Keratinocyte (primary cell): ENCODE results near the gene JMJD7. TPM values are rescaled to one million over a fixed set of nuclear protein-coding genes. Genes with fewer than 3 reads are reported as not detected.

Experiments used
- DNase-seq: peaks from one replicate; pipeline ENCODE4 v3.0.0-alpha.2; 2011; ENCODE audit warnings: low read depth, missing footprints, low spot score
- FAIRE-seq: peaks from 2 replicates; lab custom pipeline; 2011; peaks lifted over from hg19 to GRCh38; lab: Jason Lieb, UNC
- H2AFZ ChIP-seq: 2 replicates; pipeline ENCODE4 v1.6.0; 2012; ENCODE audit warnings: low read length, control low read depth, inconsistent platforms; ENCODE audit not compliant: control insufficient read depth
- H3K27ac ChIP-seq: 2 replicates; pipeline ENCODE4 v1.5.1; 2011; ENCODE audit warnings: low read length; ENCODE audit not compliant: control insufficient read depth, insufficient read depth
- H3K27me3 ChIP-seq: 3 replicates; pipeline ENCODE4 v1.6.0; 2011; ENCODE audit warnings: low read length; ENCODE audit not compliant: control insufficient read depth, insufficient read depth; ENCODE audit errors: extremely low read depth
- H3K36me3 ChIP-seq, 2 experiments: 2 replicates in 1 of 2; 3 replicates in 1 of 2; pipeline ENCODE4 v1.5.1; 2011; ENCODE audit warnings: low read length in 2 of 2, mild to moderate bottlenecking in 1 of 2; ENCODE audit not compliant: control insufficient read depth in 2 of 2, insufficient read depth in 2 of 2; ENCODE audit errors: extremely low read depth in 1 of 2
- H3K4me1 ChIP-seq: 3 replicates; pipeline ENCODE4 v1.5.1; 2011; ENCODE audit warnings: low read length; ENCODE audit not compliant: control insufficient read depth, insufficient read depth; ENCODE audit errors: extremely low read depth
- H3K4me2 ChIP-seq: 3 replicates; pipeline ENCODE4 v1.6.0; 2011; ENCODE audit warnings: low read depth, low read length; ENCODE audit not compliant: control insufficient read depth, insufficient read depth; ENCODE audit errors: extremely low read depth
- H3K4me3 ChIP-seq, 3 experiments: fragments of 200-600 bp in 1 of 3; sonication (generic) in 1 of 3; 2 replicates in 2 of 3; 3 replicates in 1 of 3; pipeline ENCODE4 v1.5.1; 2011 to 2016; ENCODE audit warnings: low read length in 3 of 3, mild to moderate bottlenecking in 3 of 3, control low read depth in 2 of 3, inconsistent platforms in 1 of 3, low read depth in 1 of 3, mixed read lengths in 1 of 3, mixed run types in 1 of 3, moderate library complexity in 1 of 3; ENCODE audit not compliant: control insufficient read depth in 2 of 3, insufficient read depth in 2 of 3; ENCODE audit errors: extremely low read depth in 1 of 3
- H3K79me2 ChIP-seq: 2 replicates; pipeline ENCODE4 v1.6.0; 2012; ENCODE audit warnings: low read length; ENCODE audit not compliant: control insufficient read depth, insufficient read depth
- H3K9ac ChIP-seq: 3 replicates; pipeline ENCODE4 v1.6.0; 2011; ENCODE audit warnings: low read length; ENCODE audit not compliant: control insufficient read depth, insufficient read depth; ENCODE audit errors: extremely low read depth
- H3K9me1 ChIP-seq: 3 replicates; pipeline ENCODE4 v1.6.0; 2011; ENCODE audit warnings: low read length; ENCODE audit not compliant: control insufficient read depth, insufficient read depth; ENCODE audit errors: extremely low read depth
- H3K9me3 ChIP-seq: 2 replicates; pipeline ENCODE4 v1.5.1; 2012; ENCODE audit warnings: low read depth, low read length; ENCODE audit not compliant: control insufficient read depth
- H4K20me1 ChIP-seq: 3 replicates; pipeline ENCODE4 v1.6.0; 2011; ENCODE audit warnings: low read length; ENCODE audit not compliant: control insufficient read depth, insufficient read depth; ENCODE audit errors: extremely low read depth
- CTCF ChIP-seq, 3 experiments: IDR thresholded peaks in 1 of 3; conservative IDR thresholded peaks in 1 of 3; optimal IDR thresholded peaks in 1 of 3; 2 replicates in 2 of 3; 3 replicates in 1 of 3; pipeline versions ENCODE3 to v1.5.1; 2011; ENCODE audit warnings: low read length in 3 of 3, mild to moderate bottlenecking in 3 of 3, moderate library complexity in 2 of 3, control low read depth in 1 of 3, inconsistent platforms in 1 of 3; ENCODE audit not compliant: insufficient read depth in 2 of 3; ENCODE audit errors: extremely low read depth in 1 of 3
- EZH2 ChIP-seq: IDR thresholded peaks from one replicate; pipeline ENCODE4 v1.6.1; 2012; ENCODE audit warnings: inconsistent platforms, mild to moderate bottlenecking, low read length, moderate library complexity
- dilution Hi-C: fragments of 300-500 bp; cut with MboI; formaldehyde crosslinking; loops from one replicate; pipeline ENCODE4 v1.7.0; 2020; ENCODE audit warnings: low sequenced_read_pairs; ENCODE audit not compliant: extremely low pct_ligation_motif_present
- polyA plus RNA-seq, 5 experiments: library from polyadenylated mRNA; depleted of rRNA in 3 of 5; stranded (reverse) in 3 of 5; stranded (forward) in 1 of 5; unstranded in 1 of 5; fragments of >200 nt; gene quantifications; 1 replicate in 1 of 5; 2 replicates in 3 of 5; 3 replicates in 1 of 5; pipeline versions ENCODE4 v1.2.1 to v1.2.3, GENCODE V29; 2011 to 2012; ENCODE audit warnings: missing spikeins in 2 of 5, low read depth in 1 of 5, low replicate concordance in 1 of 5

JMJD7 gene
- polyA plus RNA-seq, 1 donor (not counting 4 experiments of a cell fraction or from before 2014, with no cell fraction given) = 8.2 TPM

- Histone ChIP-seq H3K36me3 (peaks cover 0 to 5% of the 10 kb centered on the region in 2 experiments), H3K9me1 (no peaks in the 10 kb centered on the region), H3K4me1 (peaks cover 51% of the 10 kb centered on the region), H3K9me3 (no peaks in the 10 kb centered on the region), H3K9ac (no peak overlapping the region), H3K4me2 (peak overlapping the region; percentile 55), H3K27ac (peak overlapping the region; percentile 45), H3K27me3 (no peaks in the 10 kb centered on the region), H2AFZ (no peak overlapping the region), H3K79me2 (peaks cover 91% of the 10 kb centered on the region), H4K20me1 (no peaks in the 10 kb centered on the region), H3K4me3 (no peak overlapping the region)
- dilution Hi-C loops = no loop called here
- DNase-seq = no peak
- FAIRE-seq = no peak
- no peak for TF ChIP-seq EZH2
- TF ChIP-seq CTCF (optimal IDR thresholded peaks at IDR 0.05 in 1 of 3, IDR thresholded peaks at IDR 0.05 in 1 of 3, conservative IDR thresholded peaks at IDR 0.05 in 1 of 3; ENCODE audit: extremely low read depth in 1 of 3, insufficient read depth in 2 of 3, low read length in 3 of 3) = no peak
Measured at GRCh38 chr15:41783296-41783695, 44.6 kb upstream of the JMJD7 start.

GRCh38 chr15:41788262-41788661 is 39.6 kb upstream of the JMJD7 start:
- H4K20me1 ChIP-seq = no peaks in the 10 kb centered on the region
- H3K27me3 ChIP-seq = no peaks in the 10 kb centered on the region
- no peak overlapping the region for H2AFZ ChIP-seq
- TF ChIP-seq EZH2 (no peak), CTCF (optimal IDR thresholded peaks at IDR 0.05 in 1 of 3, IDR thresholded peaks at IDR 0.05 in 1 of 3, conservative IDR thresholded peaks at IDR 0.05 in 1 of 3; ENCODE audit: extremely low read depth in 1 of 3, insufficient read depth in 2 of 3, low read length in 3 of 3) (no peak)
- H3K36me3 ChIP-seq = peaks cover 8 to 10% of the 10 kb centered on the region in 2 experiments
- no peak for DNase-seq
- peak overlapping the region; percentile 1 for H3K9ac ChIP-seq
- dilution Hi-C loops = no loop called here
- H3K4me1 ChIP-seq = peaks cover 66% of the 10 kb centered on the region
- H3K79me2 ChIP-seq = peaks cover 92% of the 10 kb centered on the region
- peak overlapping the region; percentile 25 for H3K4me2 ChIP-seq
- no peak for FAIRE-seq
- no peak overlapping the region for H3K4me3 ChIP-seq
- H3K9me3 ChIP-seq = no peaks in the 10 kb centered on the region
- no peaks in the 10 kb centered on the region for H3K9me1 ChIP-seq
- H3K27ac ChIP-seq = peak overlapping the region; percentile 59
